GM18508 (cell line): ENCODE measurements around the gene NUSAP1.
"Not testable (repeated sequence)": the region's sequence is repeated elsewhere in the genome, so short reads cannot be mapped to it uniquely, and the experiment has no call there.

Experiments used
- ATAC-seq: cut with Tn5 transposase; IDR thresholded peaks from one replicate; pipeline ENCODE4 v1.9.1; 2021; ENCODE audit warnings: moderate number of reproducible peaks; ENCODE audit not compliant: insufficient read depth, unreplicated experiment

Gene NUSAP1

GRCh38 chr15:41407341-41407740, 74.7 kb downstream of the NUSAP1 start:
- ATAC-seq = no peak

- no peak for ATAC-seq
Observed at GRCh38 chr15:41408234-41408641, 75.6 kb downstream of the NUSAP1 start.

GRCh38 chr15:41411031-41411430, 78.3 kb downstream of the NUSAP1 start:
- no peak for ATAC-seq

GRCh38 chr15:41411441-41411840, 78.8 kb downstream of the NUSAP1 start:
- ATAC-seq = no peak

GRCh38 chr15:41416128-41416741, 83.6 kb downstream of the NUSAP1 start:
- ATAC-seq = no peak

GRCh38 chr15:41416742-41417417, 84.2 kb downstream of the NUSAP1 start, which contains the start of gene RTF1:
TSS of gene RTF1 (plus strand) at chr15:41417095. CDS start at chr15:41417116, 21 bp downstream.
- ATAC-seq = peak; percentile 52

- ATAC-seq = peak; percentile 9
Observed at GRCh38 chr15:41417418-41418195, 84.9 kb downstream of the NUSAP1 start.

GRCh38 chr15:41423979-41424659, 91.4 kb downstream of the NUSAP1 start:
- peak; percentile 72 for ATAC-seq

- no peak for ATAC-seq
Observed at GRCh38 chr15:41424809-41425208, 92.1 kb downstream of the NUSAP1 start.

GRCh38 chr15:41425907-41426306, 93.2 kb downstream of the NUSAP1 start:
- ATAC-seq = not testable (repeated sequence)

- peak; percentile 69 for ATAC-seq
Observed at GRCh38 chr15:41429003-41429890, 96.6 kb downstream of the NUSAP1 start.
